ENCODE results near the gene TLR5. TPM values are rescaled to one million over a fixed set of nuclear protein-coding genes. Genes with fewer than 3 reads are reported as not detected.

Gene TLR5
- total RNA-seq, 1 donor from 2014 or later, result 11.1 TPM

- ATAC-seq, result no peak
These were observed 4.4 kb upstream of the TLR5 start for GRCh38 chr1:223147409-223147808.

DNA sequence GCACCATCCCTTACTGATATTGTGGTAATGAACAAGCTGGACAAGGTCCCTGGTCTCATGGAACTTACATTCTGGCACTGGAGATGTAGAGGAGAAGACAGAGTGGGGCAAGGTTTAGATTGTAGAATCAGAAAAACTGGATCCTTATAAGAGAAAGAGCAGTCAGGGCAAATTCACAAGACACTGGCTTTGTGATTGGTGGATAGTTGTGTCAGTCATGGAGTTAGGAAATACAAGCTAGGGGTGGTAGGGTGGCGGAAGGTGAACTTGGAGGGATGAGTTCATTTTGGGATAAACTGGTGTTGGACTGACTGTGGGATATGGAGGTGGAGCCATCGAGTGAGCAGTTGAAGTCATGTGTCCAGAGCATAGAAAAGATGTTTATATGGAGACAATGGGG lies 3.7 kb upstream of the TLR5 start:
- no peak for ATAC-seq

DNA sequence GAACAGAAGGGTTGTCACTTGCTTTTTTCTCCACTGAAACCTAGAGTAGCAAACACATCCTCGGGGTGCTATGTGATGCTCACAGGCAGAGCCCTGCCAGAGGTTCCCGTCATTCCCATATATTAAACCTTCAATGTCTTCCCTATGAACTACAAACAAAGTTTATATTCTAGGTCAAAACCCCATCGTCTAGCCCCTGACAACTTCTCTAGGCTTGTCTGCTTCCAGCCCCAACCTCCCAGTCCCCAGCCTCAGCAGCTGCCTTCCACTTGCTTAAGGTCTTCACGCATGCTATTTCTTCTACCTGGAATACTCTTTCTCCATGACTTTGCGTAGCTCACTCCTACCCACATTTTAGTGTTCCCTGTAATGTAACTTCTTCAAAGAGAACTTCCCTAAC lies 1.9 kb upstream of the TLR5 start:
- no peak for ATAC-seq

GRCh38 chr1:223144431-223144830 lies 1.4 kb upstream of the TLR5 start:
- ATAC-seq, result no peak

DNA sequence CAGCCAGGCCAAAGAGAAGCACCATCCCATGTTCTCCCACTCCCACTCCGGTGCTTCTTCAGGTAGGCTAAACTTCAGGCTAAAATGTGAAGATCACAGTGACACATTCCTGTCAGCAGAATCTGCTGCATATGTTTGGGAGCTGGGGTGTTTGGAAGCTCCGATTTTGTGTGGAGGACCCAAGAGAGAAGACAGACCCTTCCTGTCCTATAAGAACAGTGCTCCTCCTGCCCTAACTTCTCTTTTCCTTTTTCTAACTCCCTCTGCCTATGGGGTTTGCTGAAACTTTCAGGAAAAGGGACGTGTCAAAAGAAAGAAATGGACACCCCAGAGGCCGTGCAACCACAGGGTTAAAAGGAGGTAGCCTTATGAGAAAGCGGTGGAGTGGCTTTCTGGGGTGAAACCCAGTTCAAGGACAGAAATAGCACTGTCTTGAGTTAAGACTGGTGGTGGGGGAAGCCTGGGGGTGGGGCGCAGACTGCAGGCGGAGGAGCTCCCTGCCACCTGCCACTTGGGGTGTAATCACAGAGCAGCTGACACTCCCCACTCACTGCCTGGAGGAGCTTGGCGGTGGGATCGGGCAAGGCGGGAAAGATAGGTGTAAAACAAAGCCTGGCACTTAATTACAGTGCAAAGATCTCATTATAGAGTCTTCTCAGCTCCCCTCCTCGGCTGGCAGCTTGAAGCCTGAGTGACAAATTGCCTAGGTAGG lies 645 bp upstream of the TLR5 start:
- ATAC-seq, result peak; percentile 4

DNA sequence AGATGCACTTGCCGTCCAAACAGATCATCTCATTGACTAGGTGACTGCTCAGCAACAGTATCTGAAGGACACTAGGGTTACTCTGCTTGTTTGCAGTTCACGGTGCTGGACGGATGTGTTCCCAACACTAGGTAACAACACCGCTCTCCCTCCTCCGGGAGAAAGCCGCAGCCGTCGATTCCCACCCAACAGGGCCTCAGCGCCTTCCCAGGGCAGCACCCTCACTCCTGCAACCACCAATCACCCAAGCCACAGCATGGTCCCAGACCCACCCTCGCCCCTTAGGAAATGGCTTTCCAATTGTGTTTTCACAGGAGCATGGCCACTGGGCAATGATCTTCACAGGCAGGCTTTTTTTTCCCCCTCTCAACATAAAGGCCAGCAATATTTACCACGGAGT lies 779 bp downstream of the TLR5 start:
- ATAC-seq, result no peak

- peak; percentile 20 for ATAC-seq
These were observed 2.2 kb downstream of the TLR5 start for GRCh38 chr1:223140611-223141405.

GRCh38 chr1:223137455-223138085 lies 5.5 kb downstream of the TLR5 start:
- ATAC-seq, result peak; percentile 37

- ATAC-seq, result no peak
These were observed 7.0 kb downstream of the TLR5 start for GRCh38 chr1:223136086-223136485.

GRCh38 chr1:223135176-223135942 lies 7.7 kb downstream of the TLR5 start:
- ATAC-seq, result peak; percentile 67

DNA sequence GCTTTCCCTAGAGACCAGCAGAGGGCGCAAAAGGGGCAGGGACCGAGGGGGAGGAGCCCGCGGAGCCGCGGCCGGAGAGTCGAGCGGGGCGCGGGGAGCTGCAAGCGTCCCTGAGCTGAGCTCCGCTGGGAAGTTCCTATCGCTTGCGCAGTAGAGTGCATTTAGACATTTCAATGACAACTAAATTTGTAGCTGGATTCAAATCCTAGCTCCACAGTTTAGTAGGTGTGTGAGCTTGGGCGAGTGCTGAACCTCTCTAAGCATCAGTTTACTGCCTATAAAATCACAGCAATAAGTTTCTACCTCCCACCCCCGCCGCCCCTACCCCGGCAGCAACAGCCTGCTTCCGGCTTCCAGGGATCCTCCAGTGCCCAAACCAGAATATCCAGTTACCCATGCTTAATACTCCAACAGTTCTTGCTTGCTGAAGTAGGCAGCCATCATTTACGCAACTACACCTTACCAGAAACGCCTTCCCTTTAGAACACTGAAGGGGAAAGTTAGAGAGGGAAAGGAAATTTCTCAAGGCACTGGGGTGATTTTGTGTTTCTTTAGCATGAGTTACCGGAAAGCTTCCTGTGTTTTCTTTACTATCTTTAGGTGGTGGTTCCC lies 9.1 kb downstream of the TLR5 start:
- peak; percentile 88 for ATAC-seq

DNA sequence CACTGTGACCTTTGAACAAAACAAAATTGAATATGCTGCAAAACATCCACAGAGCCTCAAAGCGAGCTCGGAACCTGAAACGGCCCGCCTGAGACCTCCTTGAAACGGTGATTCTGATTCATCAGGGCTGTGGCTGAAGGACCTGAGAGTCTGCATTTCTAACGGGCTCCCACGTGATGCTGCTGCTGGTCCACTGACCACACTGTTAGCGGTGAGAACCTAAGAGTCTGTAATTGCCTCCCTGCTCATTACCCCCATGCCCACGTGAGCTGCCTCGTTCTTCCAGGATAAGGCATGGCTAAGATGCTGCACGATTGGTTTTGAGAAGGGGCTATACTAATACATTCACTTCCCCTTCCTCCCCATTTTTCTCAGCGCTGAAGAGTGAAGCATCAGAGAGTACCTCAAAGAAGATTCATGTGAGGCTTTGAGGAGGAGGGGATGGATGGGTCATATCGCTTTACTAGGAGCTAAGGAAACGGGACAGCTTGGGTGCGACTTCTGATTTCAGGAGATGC lies 9.7 kb downstream of the TLR5 start:
- no peak for ATAC-seq

DNA sequence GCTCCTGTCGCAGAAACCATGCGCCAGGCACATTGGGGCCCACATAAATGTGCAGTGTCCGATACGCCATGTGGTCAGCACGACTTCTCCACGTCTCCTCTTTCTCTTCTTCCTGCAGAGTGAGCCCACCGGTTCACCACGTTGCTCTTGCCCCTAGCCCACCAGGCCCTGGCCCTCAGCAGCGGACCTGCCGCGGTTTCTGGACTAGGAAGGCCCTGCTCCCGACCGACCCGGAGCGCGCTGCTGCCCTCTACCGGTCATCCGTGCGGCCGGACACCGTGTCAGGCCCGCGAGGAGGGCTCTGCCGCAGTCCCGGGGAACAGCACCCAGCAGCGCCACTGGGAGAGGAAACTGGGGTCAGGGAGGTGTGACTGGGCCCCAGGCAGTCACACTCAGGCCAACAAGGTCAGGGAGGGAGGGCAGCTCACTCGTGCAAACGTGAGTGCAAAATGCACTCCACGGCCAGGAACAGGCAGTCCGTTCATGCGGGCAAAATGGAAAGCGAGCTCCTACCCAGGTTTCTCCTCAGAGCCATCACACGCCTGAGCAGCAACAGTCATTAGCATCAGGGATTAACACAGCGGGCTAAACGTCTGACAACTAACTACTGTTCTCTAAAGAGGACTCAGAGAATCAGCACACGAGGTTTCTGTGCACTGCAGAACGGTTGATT lies 13.7 kb downstream of the TLR5 start:
- no peak for ATAC-seq

DNA sequence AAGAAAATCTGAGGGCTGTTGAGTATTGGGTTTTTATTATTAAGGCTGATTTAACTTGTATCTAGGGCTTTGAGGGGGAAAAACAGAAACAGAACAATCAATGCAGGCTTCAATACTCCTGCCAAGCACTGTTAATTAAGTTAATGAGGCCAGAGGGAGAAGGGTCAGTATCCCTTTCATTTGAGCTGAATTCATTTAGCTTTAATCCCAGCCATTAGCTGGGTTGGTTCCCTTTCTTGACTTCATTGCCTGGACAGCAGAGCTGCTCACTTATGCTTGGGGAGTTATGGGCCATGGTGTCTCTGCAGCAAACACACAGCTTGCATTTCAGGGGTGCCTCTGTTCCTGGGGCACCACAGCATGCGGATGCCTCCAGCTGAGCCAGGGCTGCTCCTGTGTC lies 16.3 kb downstream of the TLR5 start:
- ATAC-seq, result no peak

DNA sequence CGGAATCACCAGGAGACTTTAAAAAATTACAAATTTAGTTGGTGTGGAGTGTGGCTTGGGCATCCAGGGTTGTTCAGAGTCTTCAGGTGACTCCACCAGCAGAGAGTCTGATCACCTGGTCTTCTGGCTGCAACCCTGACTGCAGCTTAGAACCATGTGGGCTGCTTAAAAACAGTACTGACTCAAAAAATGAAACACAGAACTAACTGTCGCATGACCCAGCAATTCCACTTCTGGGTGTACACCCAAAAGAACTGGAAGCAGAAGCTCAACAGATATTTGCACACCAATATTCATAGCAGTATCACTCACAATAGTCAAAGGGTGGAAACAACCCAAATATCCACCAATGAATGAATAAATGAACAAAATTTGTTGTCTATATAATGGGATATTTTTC lies 17.3 kb downstream of the TLR5 start:
- ATAC-seq, result no peak

DNA sequence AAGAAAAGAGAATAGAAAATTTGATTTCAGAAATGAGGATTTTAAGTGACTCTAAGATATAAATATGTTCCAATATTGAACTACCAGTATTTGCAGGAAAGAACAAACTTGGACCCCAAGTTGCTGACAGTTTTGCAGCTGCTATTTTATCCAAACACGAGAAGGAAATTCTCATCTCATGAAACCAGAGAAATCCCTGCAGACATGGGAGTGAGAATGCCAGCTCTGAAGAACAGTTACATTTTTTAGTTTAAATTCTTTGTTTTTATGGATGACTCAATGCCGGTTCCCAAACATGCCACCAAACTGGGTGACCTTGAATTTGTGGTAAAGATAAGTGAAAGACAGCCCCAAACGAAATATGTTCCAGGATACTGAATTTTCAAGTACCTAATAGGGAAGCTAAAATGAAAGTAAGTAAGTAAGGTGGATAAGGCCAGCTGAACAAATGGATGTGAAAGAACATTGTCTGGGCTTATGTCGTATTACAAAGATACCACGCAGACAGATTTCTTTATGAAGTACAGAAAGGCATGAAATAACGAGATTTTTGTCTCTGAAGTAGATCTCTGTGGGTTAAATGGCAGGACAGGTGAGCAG lies 19.9 kb downstream of the TLR5 start:
- ATAC-seq, result no peak

DNA sequence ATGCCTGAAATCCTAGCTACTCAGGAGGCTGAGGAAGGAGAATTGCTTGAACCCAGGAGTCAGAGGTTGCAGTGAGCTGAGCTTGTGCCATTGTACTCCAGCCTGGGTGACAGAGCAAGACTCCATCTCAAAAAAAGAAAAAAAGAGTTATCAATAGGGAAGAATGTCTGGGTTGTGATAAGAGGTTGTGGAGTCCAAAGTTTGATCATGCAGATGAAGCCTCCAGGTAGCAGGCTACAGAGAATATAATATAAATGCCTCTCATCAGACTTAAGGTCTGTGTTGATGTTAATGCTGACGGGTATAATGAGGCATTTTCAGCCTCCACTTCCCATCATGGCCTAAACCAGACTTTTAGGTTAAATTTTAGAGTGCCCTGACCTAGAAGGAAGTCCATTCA lies 24.6 kb downstream of the TLR5 start:
- no peak for ATAC-seq

- no peak for ATAC-seq
These were observed 26.1 kb downstream of the TLR5 start for GRCh38 chr1:223116950-223117349.

- no peak for ATAC-seq
These were observed 28.2 kb downstream of the TLR5 start for GRCh38 chr1:223114871-223115270.

GRCh38 chr1:223110952-223111351 lies 32.1 kb downstream of the TLR5 start:
- ATAC-seq, result no peak

- peak; percentile 86 for ATAC-seq
These were observed 33.4 kb downstream of the TLR5 start for GRCh38 chr1:223109581-223110026.
